ENCODE measurements around the gene CEP128.

DNA sequence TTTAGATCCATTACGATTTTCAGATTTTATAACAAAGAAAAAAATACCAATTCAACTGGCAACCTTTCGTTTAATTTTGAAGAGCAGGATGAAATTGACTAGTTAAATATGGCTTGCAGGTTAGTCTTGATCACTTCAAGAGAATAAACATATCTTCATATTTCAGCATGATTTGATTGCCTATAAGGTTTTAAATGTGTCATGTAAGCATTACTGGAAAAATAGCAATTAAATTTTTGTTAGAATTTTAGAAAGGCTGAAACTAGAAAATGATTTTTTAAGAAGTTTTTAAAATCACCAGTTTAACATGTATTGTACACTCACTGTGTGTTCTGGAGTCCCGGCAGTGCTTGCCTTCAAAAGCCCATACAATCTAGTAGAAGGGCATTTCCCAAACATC lies 420.1 kb downstream of the CEP128 start:
- TF ChIP-seq, protein P1, sequence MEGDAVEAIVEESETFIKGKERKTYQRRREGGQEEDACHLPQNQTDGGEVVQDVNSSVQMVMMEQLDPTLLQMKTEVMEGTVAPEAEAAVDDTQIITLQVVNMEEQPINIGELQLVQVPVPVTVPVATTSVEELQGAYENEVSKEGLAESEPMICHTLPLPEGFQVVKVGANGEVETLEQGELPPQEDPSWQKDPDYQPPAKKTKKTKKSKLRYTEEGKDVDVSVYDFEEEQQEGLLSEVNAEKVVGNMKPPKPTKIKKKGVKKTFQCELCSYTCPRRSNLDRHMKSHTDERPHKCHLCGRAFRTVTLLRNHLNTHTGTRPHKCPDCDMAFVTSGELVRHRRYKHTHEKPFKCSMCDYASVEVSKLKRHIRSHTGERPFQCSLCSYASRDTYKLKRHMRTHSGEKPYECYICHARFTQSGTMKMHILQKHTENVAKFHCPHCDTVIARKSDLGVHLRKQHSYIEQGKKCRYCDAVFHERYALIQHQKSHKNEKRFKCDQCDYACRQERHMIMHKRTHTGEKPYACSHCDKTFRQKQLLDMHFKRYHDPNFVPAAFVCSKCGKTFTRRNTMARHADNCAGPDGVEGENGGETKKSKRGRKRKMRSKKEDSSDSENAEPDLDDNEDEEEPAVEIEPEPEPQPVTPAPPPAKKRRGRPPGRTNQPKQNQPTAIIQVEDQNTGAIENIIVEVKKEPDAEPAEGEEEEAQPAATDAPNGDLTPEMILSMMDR (IDR thresholded peaks at IDR 0.05 in 4 of 5, conservative IDR thresholded peaks at IDR 0.05 in 1 of 5): no peak
- no peak for TF ChIP-seq POLR2A (IDR thresholded peaks at IDR 0.05)

Measured in gastrocnemius medialis (tissue), 4 donors.